Lower leg skin (tissue), 4 donors: ENCODE measurements around the gene TRAPPC6A. TPM values are rescaled to one million over a fixed set of nuclear protein-coding genes. Genes with fewer than 3 reads are reported as not detected.
"Not testable (repeated sequence)": the region's sequence is repeated elsewhere in the genome, so short reads cannot be mapped to it uniquely, and the experiment has no call there.

ENCODE experiments used
- DNase-seq, 2 donors: peaks; one replicate each; pipeline ENCODE4 v3.0.0-alpha.2; 2019; ENCODE audit warnings: low spot score in 2 of 2
- H3K4me3 ChIP-seq: fragments of 200-600 bp; sonication (generic); 2 replicates; pipeline ENCODE4 v1.5.1; 2017; ENCODE audit warnings: mild to moderate bottlenecking, low read depth; ENCODE audit not compliant: poor library complexity, severe bottlenecking
- POLR2A ChIP-seq, 2 donors: fragments of 450-650 bp; IDR thresholded peaks; one replicate each; pipeline ENCODE4 v1.6.1; 2016 to 2017; ENCODE audit warnings: antibody characterized with exemption in 2 of 2, mild to moderate bottlenecking in 1 of 2, moderate library complexity in 1 of 2
- WGBS, 2 donors: methylation state at CpG; one replicate each; pipeline ENCODE4 v1.1.5; 2018; 5-methylcytosine and 5-hydroxymethylcytosine counted together
- intact Hi-C: fragments of 100-400 bp; cut with DNase I; formaldehyde crosslinking; loops from one replicate; pipeline ENCODE4 v1.15.0; 2023; ENCODE audit warnings: low total_unique reads
- total RNA-seq, 4 donors: library from RNA; depleted of rRNA; stranded (reverse); fragments of >200 nt; gene quantifications; one replicate each; pipeline ENCODE4 v1.1.0, GENCODE V29; 2016
- TF ChIP-seq, protein P1 (sequence below), 3 donors: fragments of 450-650 bp; IDR thresholded peaks; one replicate each; pipeline ENCODE4 v1.5.1; 2016; ENCODE audit warnings: antibody characterized with exemption in 3 of 3, mild to moderate bottlenecking in 3 of 3, moderate library complexity in 2 of 3

The TRAPPC6A gene
- total RNA-seq, 4 donors from 2014 or later: 36.0 to 52.3 (median 47.9) TPM

DNA sequence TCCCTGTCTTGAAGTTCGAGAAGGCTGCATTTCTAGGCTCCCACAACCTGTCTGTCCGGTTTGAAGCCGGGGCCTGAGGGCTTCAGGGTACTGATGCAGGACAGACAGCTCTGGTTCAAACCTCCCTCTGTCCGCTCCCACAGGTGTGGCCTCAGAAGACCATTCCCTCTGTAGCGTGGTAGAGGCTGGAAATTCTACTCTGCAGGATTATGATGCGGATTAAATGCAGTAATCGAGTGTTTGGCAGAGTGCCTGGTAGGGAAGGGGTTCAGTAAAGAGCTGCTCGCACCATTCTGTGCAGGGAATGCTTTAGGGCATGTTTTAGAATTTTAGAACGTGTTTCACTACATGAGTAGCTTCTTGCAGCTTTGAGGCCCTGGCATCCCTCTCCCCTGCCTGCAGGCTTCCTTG, 54.6 kb downstream of the TRAPPC6A start:
- peak in 1 of 2 donors; percentile 31 for DNase-seq
- H3K4me3 ChIP-seq: no peak overlapping the region
- intact Hi-C loops: no loop called here
- 36 to 41% methylated on average over 6 to 9 of the region's 9 CpGs for WGBS, 2 donors
- TF ChIP-seq POLR2A (IDR thresholded peaks at IDR 0.05): no peak
- TF ChIP-seq, protein P1, sequence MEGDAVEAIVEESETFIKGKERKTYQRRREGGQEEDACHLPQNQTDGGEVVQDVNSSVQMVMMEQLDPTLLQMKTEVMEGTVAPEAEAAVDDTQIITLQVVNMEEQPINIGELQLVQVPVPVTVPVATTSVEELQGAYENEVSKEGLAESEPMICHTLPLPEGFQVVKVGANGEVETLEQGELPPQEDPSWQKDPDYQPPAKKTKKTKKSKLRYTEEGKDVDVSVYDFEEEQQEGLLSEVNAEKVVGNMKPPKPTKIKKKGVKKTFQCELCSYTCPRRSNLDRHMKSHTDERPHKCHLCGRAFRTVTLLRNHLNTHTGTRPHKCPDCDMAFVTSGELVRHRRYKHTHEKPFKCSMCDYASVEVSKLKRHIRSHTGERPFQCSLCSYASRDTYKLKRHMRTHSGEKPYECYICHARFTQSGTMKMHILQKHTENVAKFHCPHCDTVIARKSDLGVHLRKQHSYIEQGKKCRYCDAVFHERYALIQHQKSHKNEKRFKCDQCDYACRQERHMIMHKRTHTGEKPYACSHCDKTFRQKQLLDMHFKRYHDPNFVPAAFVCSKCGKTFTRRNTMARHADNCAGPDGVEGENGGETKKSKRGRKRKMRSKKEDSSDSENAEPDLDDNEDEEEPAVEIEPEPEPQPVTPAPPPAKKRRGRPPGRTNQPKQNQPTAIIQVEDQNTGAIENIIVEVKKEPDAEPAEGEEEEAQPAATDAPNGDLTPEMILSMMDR (IDR thresholded peaks at IDR 0.05): no peak

DNA sequence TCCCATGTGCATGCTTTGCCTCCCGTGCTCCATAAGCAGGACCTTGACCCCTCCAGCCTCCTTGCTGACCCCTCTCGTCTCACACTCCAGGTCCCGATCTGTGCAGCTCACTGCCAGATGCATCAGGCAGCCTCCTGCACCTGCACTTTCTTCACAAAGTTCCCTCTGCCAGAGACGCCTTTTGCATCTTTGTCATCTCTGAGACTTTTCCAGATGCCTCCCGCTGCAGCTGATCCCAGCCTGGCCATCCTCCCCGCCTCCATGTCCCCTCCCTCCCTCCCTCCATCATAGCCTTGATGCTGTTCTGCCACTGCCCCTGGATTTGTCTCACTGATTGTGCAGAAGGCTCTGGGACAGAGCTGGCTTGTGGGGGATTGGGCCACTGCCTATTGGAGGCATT, 55.2 kb downstream of the TRAPPC6A start:
- no peak for DNase-seq
- intact Hi-C loops: no loop called here
- TF ChIP-seq POLR2A (IDR thresholded peaks at IDR 0.05): no peak
- TF ChIP-seq, protein P1 (IDR thresholded peaks at IDR 0.05): no peak
- 74 to 82% methylated on average over 6 of the region's 6 CpGs for WGBS, 2 donors
- H3K4me3 ChIP-seq: no peak overlapping the region

DNA sequence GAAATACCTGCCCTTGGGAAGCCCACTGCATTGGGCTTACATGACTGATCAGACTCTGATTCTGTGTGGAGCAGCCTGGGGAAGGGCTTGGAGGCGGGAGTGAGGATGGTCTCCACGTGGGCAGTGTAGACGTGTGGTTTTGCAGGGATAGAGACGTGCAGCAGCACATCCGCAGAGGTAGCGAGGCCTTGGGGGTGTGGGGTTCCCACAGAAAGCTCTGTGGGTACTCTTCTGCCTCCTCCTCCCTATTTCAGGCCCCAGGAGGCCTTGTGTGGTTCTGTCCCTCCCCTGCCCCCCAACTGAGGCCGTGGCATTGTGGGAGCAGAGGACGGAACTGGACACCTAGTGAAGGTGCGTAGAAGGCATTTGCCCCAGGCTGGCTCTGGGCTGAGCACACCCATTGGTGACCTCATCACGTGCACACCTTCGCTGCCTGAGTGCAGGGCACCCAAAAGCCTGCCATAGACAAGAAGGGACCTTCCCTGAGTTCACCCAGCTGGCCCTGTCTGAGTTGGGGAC, 56.2 kb downstream of the TRAPPC6A start:
- intact Hi-C loops: no loop called here
- whole genome bisulfite sequencing, 2 donors: 62 to 65% methylated on average over 9 to 11 of the region's 11 CpGs
- TF ChIP-seq, protein P1 (IDR thresholded peaks at IDR 0.05): no peak
- TF ChIP-seq POLR2A (IDR thresholded peaks at IDR 0.05): no peak
- no peak for DNase-seq
- H3K4me3 ChIP-seq: no peak overlapping the region

DNA sequence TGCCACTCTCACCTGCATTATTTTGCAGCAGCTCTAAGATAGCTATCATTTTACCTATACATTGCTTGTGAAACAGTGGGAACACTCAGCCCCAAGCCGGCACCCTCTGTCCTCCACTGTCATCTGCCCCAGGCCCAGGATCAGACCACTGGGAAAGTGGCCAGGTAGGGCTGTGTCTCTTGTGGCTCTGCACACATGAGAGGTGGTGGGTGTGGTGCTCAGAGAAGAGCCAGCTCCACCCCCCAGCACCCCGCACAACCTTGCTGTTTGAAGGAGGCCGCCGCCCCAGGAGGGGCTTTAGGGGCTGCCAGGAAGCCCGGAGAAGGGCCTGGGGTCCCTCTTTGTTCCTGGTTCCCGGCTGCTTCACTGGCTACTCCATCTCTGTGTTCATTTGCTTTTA, 58.5 kb downstream of the TRAPPC6A start:
- intact Hi-C loops: no loop called here
- no peak for DNase-seq
- no peak for TF ChIP-seq POLR2A (IDR thresholded peaks at IDR 0.05)
- WGBS, 2 donors: 62 to 63% methylated on average over 6 of the region's 6 CpGs
- no peak overlapping the region for H3K4me3 ChIP-seq

DNA sequence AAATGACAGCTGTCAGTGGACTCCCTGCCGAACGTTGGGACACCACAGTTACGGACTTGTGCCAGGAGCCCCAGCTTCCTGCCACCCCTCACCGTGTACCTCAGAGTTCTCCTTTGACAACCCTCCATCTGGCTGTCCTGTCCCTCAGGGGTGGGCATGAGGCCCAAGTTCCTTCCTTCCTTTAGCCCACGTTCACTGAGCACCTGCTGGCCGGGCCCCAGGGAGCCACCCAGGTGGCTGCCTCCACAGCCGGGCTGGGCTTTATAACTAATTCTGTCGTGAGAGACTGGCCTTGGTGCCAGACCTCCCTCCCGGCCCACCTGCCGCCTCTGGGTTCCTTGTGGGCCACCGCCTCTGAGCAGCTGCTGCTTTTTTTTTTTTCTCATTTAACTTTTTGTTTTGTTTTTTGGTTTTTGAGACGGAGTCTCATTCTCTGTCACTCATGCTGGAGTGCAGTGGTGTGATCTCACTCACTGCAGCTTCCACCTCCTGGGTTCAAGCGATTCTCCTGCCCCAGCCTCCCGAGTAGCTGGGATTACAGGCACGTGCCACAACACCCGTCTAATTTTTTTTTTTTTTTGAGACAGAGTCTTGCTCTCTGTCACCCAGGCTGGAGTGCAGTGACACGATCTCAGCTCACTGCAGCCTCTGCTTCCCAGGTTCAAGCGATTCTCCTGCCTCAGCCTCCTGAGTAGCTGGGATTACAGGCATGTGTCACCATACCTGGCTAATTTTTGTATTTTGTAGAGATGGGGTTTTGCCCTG, 59.3 kb downstream of the TRAPPC6A start:
- DNase-seq, H3K4me3 ChIP-seq, intact Hi-C loops: not testable (repeated sequence)
- 52 to 59% methylated on average over 18 of the region's 18 CpGs for WGBS, 2 donors

DNA sequence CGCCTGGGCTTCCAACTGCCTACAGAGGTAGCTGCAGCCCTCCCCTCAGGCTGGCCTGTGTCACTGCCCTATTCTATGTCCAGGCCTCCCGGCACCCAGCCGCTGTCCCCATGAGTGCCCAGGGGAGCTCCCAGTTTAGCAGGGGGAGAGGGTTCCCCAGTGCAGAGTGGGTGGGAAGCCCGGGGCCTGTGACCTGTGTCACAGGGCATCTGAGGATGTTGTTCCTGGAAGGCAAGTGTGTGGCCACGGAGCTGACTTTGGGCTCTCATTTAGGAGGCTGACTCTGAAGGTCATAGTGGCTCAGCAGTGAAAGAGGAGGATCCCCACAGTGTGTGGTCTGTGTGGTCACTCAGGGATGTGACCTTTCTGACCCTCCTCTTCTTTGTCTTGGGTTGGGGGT, 59.9 kb downstream of the TRAPPC6A start:
- WGBS, 2 donors: 64 to 81% methylated on average over 2 to 4 of the region's 5 CpGs
- intact Hi-C loops: no loop called here
- no peak overlapping the region for H3K4me3 ChIP-seq
- no peak for TF ChIP-seq POLR2A (IDR thresholded peaks at IDR 0.05)
- TF ChIP-seq, protein P1 (IDR thresholded peaks at IDR 0.05): no peak
- no peak for DNase-seq

DNA sequence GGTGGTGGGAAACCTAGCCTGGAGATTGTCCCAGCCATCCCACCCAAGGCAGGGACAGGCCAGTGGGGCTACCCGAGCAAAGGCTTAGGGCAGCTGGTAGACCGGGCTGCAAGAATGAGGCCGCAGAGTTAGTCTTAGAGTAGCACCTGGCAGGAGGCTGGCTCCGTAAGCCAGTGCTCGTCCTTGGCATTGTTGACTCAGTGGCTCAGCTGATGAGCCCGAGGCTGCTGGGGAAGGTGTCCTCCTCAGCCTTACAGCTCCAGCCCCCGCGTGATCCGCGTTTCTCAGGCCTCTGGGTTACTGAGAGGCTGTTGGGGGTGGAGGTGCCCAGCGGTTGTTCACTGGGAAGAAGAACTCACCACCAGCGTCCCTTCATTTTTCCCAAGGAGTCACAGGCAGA, 60.4 kb downstream of the TRAPPC6A start:
- DNase-seq: no peak
- 63 to 81% methylated on average over 12 of the region's 12 CpGs for WGBS, 2 donors
- no peak overlapping the region for H3K4me3 ChIP-seq
- TF ChIP-seq, protein P1 (IDR thresholded peaks at IDR 0.05): no peak
- no peak for TF ChIP-seq POLR2A (IDR thresholded peaks at IDR 0.05)
- intact Hi-C loops: no loop called here
